Bronchial epithelial cell (primary cell): ENCODE results near the gene GRN. TPM values are rescaled to one million over a fixed set of nuclear protein-coding genes. Genes with fewer than 3 reads are reported as not detected.
A peak's percentile ranks its signal among the peaks of the same experiment; 100 is the strongest.
"Not testable (repeated sequence)": the region's sequence is repeated elsewhere in the genome, so short reads cannot be mapped to it uniquely, and the experiment has no call there.

Experiments used
- DNase-seq: peaks from one replicate; pipeline ENCODE4 v3.0.0-alpha.2; 2010; ENCODE audit warnings: low read depth
- FAIRE-seq: peaks from 2 replicates; lab custom pipeline; 2011; peaks lifted over from hg19 to GRCh38; lab: Jason Lieb, UNC
- H3K27me3 ChIP-seq: 2 replicates; pipeline ENCODE4 v1.5.1; 2011; ENCODE audit warnings: low read length; ENCODE audit not compliant: control insufficient read depth, insufficient read depth
- H3K36me3 ChIP-seq: 2 replicates; pipeline ENCODE4 v1.5.1; 2011; ENCODE audit warnings: low read length; ENCODE audit not compliant: control insufficient read depth, insufficient read depth
- H3K4me3 ChIP-seq: 2 replicates; pipeline ENCODE4 v1.5.1; 2011; ENCODE audit warnings: mild to moderate bottlenecking, low read depth, low read length, control low read depth
- total RNA-seq: library from RNA; depleted of rRNA; stranded (reverse); fragments of >200 nt; gene quantifications from 2 replicates; pipeline ENCODE4 v1.2.1, GENCODE V29; 2014
- TF ChIP-seq, protein P1 (sequence below): IDR thresholded peaks from 2 replicates; pipeline ENCODE4 v1.5.1; 2011; ENCODE audit warnings: mild to moderate bottlenecking, moderate library complexity, low read length, control low read depth, inconsistent platforms; ENCODE audit not compliant: insufficient read depth, severe bottlenecking

GRN gene
- total RNA-seq, 1 donor from 2014 or later, result 200 TPM

GRCh38 chr17:44323359-44324091, 21.6 kb upstream of the GRN start:
- DNase-seq (no peak), FAIRE-seq (no peak)
- TF ChIP-seq, protein P1, sequence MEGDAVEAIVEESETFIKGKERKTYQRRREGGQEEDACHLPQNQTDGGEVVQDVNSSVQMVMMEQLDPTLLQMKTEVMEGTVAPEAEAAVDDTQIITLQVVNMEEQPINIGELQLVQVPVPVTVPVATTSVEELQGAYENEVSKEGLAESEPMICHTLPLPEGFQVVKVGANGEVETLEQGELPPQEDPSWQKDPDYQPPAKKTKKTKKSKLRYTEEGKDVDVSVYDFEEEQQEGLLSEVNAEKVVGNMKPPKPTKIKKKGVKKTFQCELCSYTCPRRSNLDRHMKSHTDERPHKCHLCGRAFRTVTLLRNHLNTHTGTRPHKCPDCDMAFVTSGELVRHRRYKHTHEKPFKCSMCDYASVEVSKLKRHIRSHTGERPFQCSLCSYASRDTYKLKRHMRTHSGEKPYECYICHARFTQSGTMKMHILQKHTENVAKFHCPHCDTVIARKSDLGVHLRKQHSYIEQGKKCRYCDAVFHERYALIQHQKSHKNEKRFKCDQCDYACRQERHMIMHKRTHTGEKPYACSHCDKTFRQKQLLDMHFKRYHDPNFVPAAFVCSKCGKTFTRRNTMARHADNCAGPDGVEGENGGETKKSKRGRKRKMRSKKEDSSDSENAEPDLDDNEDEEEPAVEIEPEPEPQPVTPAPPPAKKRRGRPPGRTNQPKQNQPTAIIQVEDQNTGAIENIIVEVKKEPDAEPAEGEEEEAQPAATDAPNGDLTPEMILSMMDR, result no peak

GRCh38 chr17:44324092-44324570, 21.0 kb upstream of the GRN start:
- TF ChIP-seq, protein P1, result no peak
- H3K36me3 ChIP-seq, result peaks cover 22% of the 10 kb centered on the region
- FAIRE-seq, result no peak
- H3K4me3 ChIP-seq, result peak overlapping the region; percentile 89
- no peaks in the 10 kb centered on the region for H3K27me3 ChIP-seq
- DNase-seq, result no peak

More at GRCh38 chr17:44323359-44324091, 21.6 kb upstream of the GRN start:
- Histone ChIP-seq H3K27me3 (no peaks in the 10 kb centered on the region), H3K4me3 (peak overlapping the region; percentile 89), H3K36me3 (peaks cover 22% of the 10 kb centered on the region)

DNA sequence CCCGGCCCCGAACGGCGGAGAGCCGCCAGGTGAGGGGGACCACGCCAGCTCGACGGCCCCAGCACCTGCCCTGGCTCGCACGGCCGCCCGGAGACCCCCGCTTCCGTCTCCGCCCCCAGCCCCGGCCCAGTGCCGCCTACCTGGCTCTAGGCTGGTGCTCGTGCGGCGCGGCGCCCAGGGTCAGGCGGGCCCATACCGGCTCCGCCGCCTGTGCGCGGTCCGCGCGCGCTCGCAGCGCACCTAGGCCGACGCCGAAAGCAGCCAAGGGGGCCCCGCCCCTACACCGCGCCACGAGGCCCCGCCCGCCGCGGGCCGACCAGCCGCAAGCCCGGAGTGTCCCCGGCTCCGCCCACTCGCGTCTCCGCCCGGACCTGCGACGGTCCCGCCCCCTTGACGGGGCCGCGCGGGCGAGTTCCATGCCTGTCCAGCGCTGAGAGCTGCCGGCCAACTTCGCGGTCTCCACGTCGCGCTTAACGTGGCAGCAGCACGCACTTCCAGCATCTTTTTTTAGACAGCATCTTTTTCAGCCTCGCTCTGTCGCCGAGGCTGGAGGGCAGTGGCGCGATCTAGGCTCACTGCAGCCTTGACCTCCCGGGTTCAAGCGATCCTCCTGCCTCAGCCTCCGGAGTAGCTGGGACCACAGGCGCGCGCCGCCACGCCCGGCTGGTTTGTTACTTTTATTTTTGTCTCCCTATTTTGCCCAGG, 20.4 kb upstream of the GRN start, which contains the start of gene SLC25A39:
Gene SLC25A39, minus strand, starts transcription at position 253 of the 705 bp plus-strand sequence. CDS start 1,261 bp downstream, outside the sequence.
- TF ChIP-seq, protein P1, result no peak
- H3K36me3 ChIP-seq, result peaks cover 20% of the 10 kb centered on the region
- no peaks in the 10 kb centered on the region for H3K27me3 ChIP-seq
- FAIRE-seq, result no peak
- DNase-seq, result peak; percentile 77
- peak within 1 kb of the TSS; percentile 89 for H3K4me3 ChIP-seq

GRCh38 chr17:44326861-44327444, 18.1 kb upstream of the GRN start:
- FAIRE-seq (no peak), DNase-seq (peak; percentile 89)
- Histone ChIP-seq H3K4me3 (no peak overlapping the region), H3K36me3 (peaks cover 6% of the 10 kb centered on the region), H3K27me3 (no peaks in the 10 kb centered on the region)
- TF ChIP-seq, protein P1, result no peak

GRCh38 chr17:44327715-44328449, 17.2 kb upstream of the GRN start:
- Histone ChIP-seq H3K36me3 (peaks cover 1% of the 10 kb centered on the region), H3K27me3 (no peaks in the 10 kb centered on the region), H3K4me3 (no peak overlapping the region)
- TF ChIP-seq, protein P1, result no peak
- FAIRE-seq, result no peak
- DNase-seq, result no peak

DNA sequence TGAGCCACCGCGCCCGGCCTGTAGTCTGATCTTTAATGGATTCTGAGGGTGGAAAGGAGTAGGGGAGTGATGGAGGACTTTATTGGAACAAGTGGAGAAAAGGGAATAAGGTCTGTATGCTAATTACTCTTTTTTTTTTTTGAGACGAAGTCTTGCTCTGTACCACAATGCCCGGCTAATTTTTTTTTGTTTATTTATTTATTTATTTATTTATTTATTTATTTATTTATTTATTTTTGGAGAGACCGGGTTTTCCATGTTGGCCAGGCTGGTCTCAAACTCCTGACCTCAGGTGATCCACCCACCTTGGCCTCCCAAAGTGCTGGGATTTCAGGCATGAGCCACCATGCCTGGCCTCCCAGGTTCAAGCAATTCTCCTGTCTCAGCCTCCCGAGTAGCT, 15.6 kb upstream of the GRN start:
- not testable (repeated sequence) for DNase-seq, H3K4me3 ChIP-seq, H3K36me3 ChIP-seq, H3K27me3 ChIP-seq, FAIRE-seq

DNA sequence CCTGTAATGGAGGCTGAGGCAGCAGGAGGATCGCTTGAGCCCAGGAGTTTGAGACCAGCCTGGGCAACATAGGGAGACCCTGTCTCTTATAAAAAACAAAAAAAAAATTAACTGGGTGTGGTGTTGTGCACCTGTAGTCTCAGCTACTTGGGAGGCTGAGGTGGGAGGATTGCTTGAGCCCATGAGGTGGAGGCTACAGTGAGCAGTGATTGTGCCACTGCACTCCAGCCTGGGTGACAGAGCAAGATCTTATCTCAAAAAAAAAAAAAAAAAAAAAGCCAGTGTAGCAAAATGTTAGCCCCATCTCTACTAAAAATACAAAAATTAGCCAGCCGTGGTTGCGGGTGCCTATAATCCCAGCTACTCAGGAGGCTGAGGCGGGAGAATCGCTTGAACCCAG, 14.8 kb upstream of the GRN start:
- not testable (repeated sequence) for FAIRE-seq, DNase-seq, H3K27me3 ChIP-seq, H3K4me3 ChIP-seq, H3K36me3 ChIP-seq
